Left ventricle myocardium inferior (tissue), 1 donor: ENCODE data around the gene POMT1. TPM values are rescaled to one million over a fixed set of nuclear protein-coding genes. Genes with fewer than 3 reads are reported as not detected.

Experiments
- DNase-seq: peaks from one replicate; pipeline ENCODE4 v3.0.0-alpha.2; 2020
- H3K27ac ChIP-seq: fragments of 200-600 bp; replicated peaks from 2 replicates; pipeline ENCODE4 v1.8.0; 2021
- H3K27me3 ChIP-seq: fragments of 200-600 bp; 2 replicates; pipeline ENCODE4 v1.8.0; 2021; ENCODE audit warnings: low read depth
- H3K36me3 ChIP-seq: fragments of 200-600 bp; 2 replicates; pipeline ENCODE4 v1.8.0; 2021
- H3K4me1 ChIP-seq: fragments of 200-600 bp; 2 replicates; pipeline ENCODE4 v1.8.0; 2021
- H3K4me3 ChIP-seq: fragments of 200-600 bp; 2 replicates; pipeline ENCODE4 v1.8.0; 2021; ENCODE audit warnings: mild to moderate bottlenecking, moderate library complexity
- H3K9me3 ChIP-seq: fragments of 200-600 bp; replicated peaks from 2 replicates; pipeline ENCODE4 v1.8.0; 2021
- CTCF ChIP-seq: fragments of 200-600 bp; IDR thresholded peaks from 2 replicates; pipeline ENCODE4 v1.8.0; 2021; ENCODE audit warnings: antibody characterized with exemption, mild to moderate bottlenecking, borderline replicate concordance
- intact Hi-C: fragments of 100-400 bp; cut with micrococcal nuclease; formaldehyde crosslinking; loops from one replicate; pipeline ENCODE4 v1.11.0; 2022
- total RNA-seq: library from RNA; stranded (reverse); fragmentation: NEBNext Ultra II Directional; extraction: Animal tissue kit (Norgen Biotek cat#: 25700); gene quantifications from one replicate; pipeline ENCODE4 v1.2.1, GENCODE V29; 2021
- donor health status: DM: no; HTN: yes; CAD: no; lungs with severe emphysema.

POMT1 gene
- total RNA-seq, 1 donor from 2014 or later = 19.3 TPM

- Histone ChIP-seq H3K4me1 (peaks cover 57% of the 10 kb centered on the region), H3K27ac (peak overlapping the region; percentile 89), H3K36me3 (peaks cover 100% of the 10 kb centered on the region)
Observed at GRCh38 chr9:131487001-131487400, 15.7 kb upstream of the POMT1 start.

GRCh38 chr9:131487621-131488031 lies 15.1 kb upstream of the POMT1 start:
- no peaks in the 10 kb centered on the region for H3K9me3 ChIP-seq
- peaks cover 51% of the 10 kb centered on the region for H3K4me1 ChIP-seq
- no peak overlapping the region for H3K4me3 ChIP-seq
- peak overlapping the region; percentile 89 for H3K27ac ChIP-seq
- intact Hi-C loops = no loop called here
- DNase-seq = no peak
- TF ChIP-seq CTCF = no peak
- H3K36me3 ChIP-seq = peaks cover 100% of the 10 kb centered on the region
- H3K27me3 ChIP-seq = no peaks in the 10 kb centered on the region

More at GRCh38 chr9:131487001-131487400, 15.7 kb upstream of the POMT1 start:
- Histone ChIP-seq H3K9me3 (no peaks in the 10 kb centered on the region), H3K4me3 (no peak overlapping the region), H3K27me3 (no peaks in the 10 kb centered on the region)
- TF ChIP-seq CTCF = no peak
- intact Hi-C loops = no loop called here
- DNase-seq = no peak

- intact Hi-C loops = no loop called here
- Histone ChIP-seq H3K36me3 (peaks cover 100% of the 10 kb centered on the region), H3K27me3 (no peaks in the 10 kb centered on the region), H3K27ac (no peak overlapping the region), H3K9me3 (no peaks in the 10 kb centered on the region), H3K4me1 (peaks cover 24% of the 10 kb centered on the region), H3K4me3 (no peak overlapping the region)
- no peak for TF ChIP-seq CTCF
- no peak for DNase-seq
Observed at GRCh38 chr9:131490514-131490913, 12.2 kb upstream of the POMT1 start.

- Histone ChIP-seq H3K27me3 (no peaks in the 10 kb centered on the region), H3K4me3 (no peak overlapping the region), H3K9me3 (no peaks in the 10 kb centered on the region), H3K4me1 (peaks cover 18% of the 10 kb centered on the region), H3K36me3 (peaks cover 100% of the 10 kb centered on the region), H3K27ac (no peak overlapping the region)
- no peak for DNase-seq
- intact Hi-C loops = no loop called here
- TF ChIP-seq CTCF = no peak
Observed at GRCh38 chr9:131491001-131491710, 11.6 kb upstream of the POMT1 start.

GRCh38 chr9:131492070-131492469 lies 10.6 kb upstream of the POMT1 start:
- no peak for TF ChIP-seq CTCF
- DNase-seq = no peak
- H3K4me3 ChIP-seq = no peak overlapping the region

More at GRCh38 chr9:131492070-131492469, 10.6 kb upstream of the POMT1 start:
- Histone ChIP-seq H3K27me3 (no peaks in the 10 kb centered on the region), H3K4me1 (peaks cover 9% of the 10 kb centered on the region), H3K27ac (no peak overlapping the region), H3K9me3 (no peaks in the 10 kb centered on the region), H3K36me3 (peaks cover 100% of the 10 kb centered on the region)
- intact Hi-C loops = no loop called here
